ENCODE results near the gene ITFG1.
"Not testable (repeated sequence)": the region's sequence is repeated elsewhere in the genome, so short reads cannot be mapped to it uniquely, and the experiment has no call there.

Gene ITFG1

GRCh38 chr16:47152501-47152900 lies 308.4 kb downstream of the ITFG1 start:
- DNase-seq (ENCODE audit: low read depth in 3 of 3), result not testable (repeated sequence)

- no peak for DNase-seq (ENCODE audit: low read depth in 3 of 3)
These were observed 310.8 kb downstream of the ITFG1 start for GRCh38 chr16:47150067-47150466.

GRCh38 chr16:47144559-47144877 lies 316.3 kb downstream of the ITFG1 start:
- DNase-seq (ENCODE audit: low read depth in 3 of 3), result no peak

GRCh38 chr16:47143677-47144558 lies 316.9 kb downstream of the ITFG1 start, which contains the start of gene NETO2:
Gene NETO2, minus strand, starts transcription at chr16:47143945. Its CDS starts 333 bp downstream, at chr16:47143612.
- DNase-seq (ENCODE audit: low read depth in 3 of 3), result peak in 1 of 3 donors; percentile 45

- DNase-seq (ENCODE audit: low read depth in 3 of 3), result peak in 2 of 3 donors; percentile 41 to 45
These were observed 317.8 kb downstream of the ITFG1 start for GRCh38 chr16:47142821-47143676.

GRCh38 chr16:47142486-47142820 lies 318.4 kb downstream of the ITFG1 start:
- DNase-seq (ENCODE audit: low read depth in 3 of 3), result no peak

GRCh38 chr16:47141773-47142485 lies 318.9 kb downstream of the ITFG1 start:
- peak; percentile 61 to 72 (median 69) for DNase-seq (ENCODE audit: low read depth in 3 of 3)

GRCh38 chr16:47140686-47141085 lies 320.2 kb downstream of the ITFG1 start:
- no peak for DNase-seq (ENCODE audit: low read depth in 3 of 3)

GRCh38 chr16:47139561-47140185 lies 321.2 kb downstream of the ITFG1 start:
- no peak for DNase-seq (ENCODE audit: low read depth in 3 of 3)

- not testable (repeated sequence) for DNase-seq (ENCODE audit: low read depth in 3 of 3)
These were observed 322.9 kb downstream of the ITFG1 start for GRCh38 chr16:47137925-47138324.

GRCh38 chr16:47136099-47136842 lies 324.6 kb downstream of the ITFG1 start:
- DNase-seq (ENCODE audit: low read depth in 3 of 3), result no peak

GRCh38 chr16:47134550-47134949 lies 326.3 kb downstream of the ITFG1 start:
- no peak for DNase-seq (ENCODE audit: low read depth in 3 of 3)

- no peak for DNase-seq (ENCODE audit: low read depth in 3 of 3)
These were observed 328.6 kb downstream of the ITFG1 start for GRCh38 chr16:47132308-47132707.

GRCh38 chr16:47129755-47130435 lies 331.0 kb downstream of the ITFG1 start:
- no peak for DNase-seq (ENCODE audit: low read depth in 3 of 3)

GRCh38 chr16:47127541-47127940 lies 333.3 kb downstream of the ITFG1 start:
- DNase-seq (ENCODE audit: low read depth in 3 of 3), result no peak

GRCh38 chr16:47125757-47126156 lies 335.1 kb downstream of the ITFG1 start:
- DNase-seq (ENCODE audit: low read depth in 3 of 3), result no peak

- DNase-seq (ENCODE audit: low read depth in 3 of 3), result no peak
These were observed 347.7 kb downstream of the ITFG1 start for GRCh38 chr16:47113130-47113529.

GRCh38 chr16:47110939-47111338 lies 349.9 kb downstream of the ITFG1 start:
- no peak for DNase-seq (ENCODE audit: low read depth in 3 of 3)

GRCh38 chr16:47109361-47109760 lies 351.5 kb downstream of the ITFG1 start:
- no peak for DNase-seq (ENCODE audit: low read depth in 3 of 3)
